HG03159 (cell line): ENCODE data around the gene NFIA.

Source experiments
- ATAC-seq: cut with Tn5 transposase; IDR thresholded peaks from one replicate; pipeline ENCODE4 v1.9.1; 2021; ENCODE audit warnings: mild to moderate bottlenecking, moderate library complexity; ENCODE audit not compliant: unreplicated experiment

The NFIA gene

DNA sequence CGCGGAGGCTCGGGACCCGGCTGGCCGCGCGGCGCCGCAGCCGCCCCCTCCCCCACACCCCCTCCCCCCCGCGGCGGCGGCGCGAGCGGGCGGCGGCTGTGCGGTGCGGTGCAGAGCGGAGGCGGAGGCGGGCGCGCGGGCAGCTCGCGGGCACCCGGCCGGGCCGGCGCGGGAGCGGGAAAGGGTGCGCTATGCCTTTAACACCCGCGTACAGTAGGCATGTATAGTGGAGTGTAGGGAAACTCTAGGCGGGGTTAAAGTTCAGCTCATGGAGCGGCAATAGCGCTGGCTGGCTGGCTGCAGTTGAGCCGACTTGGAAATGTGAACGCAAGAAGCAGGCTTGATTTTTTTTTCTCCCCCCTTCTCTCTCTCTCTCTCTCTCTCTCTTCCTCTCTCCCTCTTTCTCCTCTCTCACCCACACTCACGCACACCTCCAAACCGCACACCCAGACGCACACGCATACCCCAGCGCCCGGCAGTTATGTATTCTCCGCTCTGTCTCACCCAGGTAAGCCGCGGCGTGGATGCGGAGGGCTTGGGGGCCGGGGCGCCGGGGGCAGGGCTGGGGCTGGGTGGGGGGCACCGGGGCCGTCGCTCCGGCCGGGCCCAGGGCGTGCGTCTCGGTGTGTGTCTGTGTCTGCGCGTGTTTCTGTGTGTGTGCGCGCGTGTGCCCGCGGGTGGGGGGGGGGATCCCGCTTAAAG lies at the start of gene NFIA:
Gene NFIA (plus strand): TSS at position 251 of the 702 bp plus-strand sequence.
- ATAC-seq, result no peak

GRCh38 chr1:61035880-61036279 lies 46.5 kb upstream of the NFIA start:
- ATAC-seq, result no peak

DNA sequence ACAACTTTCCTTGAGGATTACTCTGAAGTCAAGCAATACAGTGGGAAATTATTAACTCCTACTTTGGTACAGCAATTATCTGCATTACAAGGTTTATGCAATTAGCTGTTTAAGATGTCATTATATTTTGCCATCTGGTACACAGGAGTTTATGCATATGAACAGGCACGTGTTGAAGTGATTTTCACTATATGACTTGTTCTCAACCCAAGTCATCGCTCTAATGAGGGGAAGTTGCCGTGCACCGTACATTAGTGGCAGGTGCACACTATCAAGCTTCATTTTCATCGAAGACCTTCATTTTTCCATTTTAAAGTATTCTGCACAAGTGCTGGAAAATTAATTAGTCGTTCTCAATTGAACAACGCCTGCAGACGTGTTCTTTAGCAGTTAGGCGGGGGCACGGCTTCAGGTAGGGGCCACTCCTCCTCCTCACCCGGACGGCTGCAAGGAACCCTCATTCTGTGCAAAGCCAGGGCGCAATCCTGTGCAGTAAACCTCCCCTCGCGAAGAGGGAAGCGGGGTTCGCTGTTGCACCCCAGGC lies 39.8 kb upstream of the NFIA start:
- ATAC-seq, result no peak

GRCh38 chr1:61043010-61043820 lies 39.1 kb upstream of the NFIA start:
- ATAC-seq, result peak; percentile 70

- no peak for ATAC-seq
Measured at GRCh38 chr1:61046434-61046833, 35.9 kb upstream of the NFIA start.

DNA sequence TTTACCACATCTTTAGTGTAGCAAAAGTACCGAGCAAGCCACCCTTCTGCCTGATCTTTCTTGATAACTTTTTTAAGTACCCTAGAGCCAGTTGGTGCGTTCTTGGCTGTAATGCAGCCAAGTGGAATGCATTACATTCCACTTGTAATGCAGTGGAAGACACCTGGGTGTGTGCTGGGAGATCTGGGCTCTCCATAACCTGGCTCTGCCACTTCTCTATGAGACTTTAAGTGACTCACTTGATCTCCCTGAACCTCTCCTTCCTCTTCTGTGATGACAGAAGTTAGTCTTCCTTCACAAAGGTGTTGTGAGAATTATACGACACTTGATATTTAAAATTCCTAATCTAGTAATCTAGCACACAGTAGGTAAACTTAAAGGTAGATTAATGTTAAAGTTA lies 35.3 kb upstream of the NFIA start:
- ATAC-seq, result no peak

- peak; percentile 78 for ATAC-seq
Measured at GRCh38 chr1:61049850-61050540, 32.4 kb upstream of the NFIA start.

DNA sequence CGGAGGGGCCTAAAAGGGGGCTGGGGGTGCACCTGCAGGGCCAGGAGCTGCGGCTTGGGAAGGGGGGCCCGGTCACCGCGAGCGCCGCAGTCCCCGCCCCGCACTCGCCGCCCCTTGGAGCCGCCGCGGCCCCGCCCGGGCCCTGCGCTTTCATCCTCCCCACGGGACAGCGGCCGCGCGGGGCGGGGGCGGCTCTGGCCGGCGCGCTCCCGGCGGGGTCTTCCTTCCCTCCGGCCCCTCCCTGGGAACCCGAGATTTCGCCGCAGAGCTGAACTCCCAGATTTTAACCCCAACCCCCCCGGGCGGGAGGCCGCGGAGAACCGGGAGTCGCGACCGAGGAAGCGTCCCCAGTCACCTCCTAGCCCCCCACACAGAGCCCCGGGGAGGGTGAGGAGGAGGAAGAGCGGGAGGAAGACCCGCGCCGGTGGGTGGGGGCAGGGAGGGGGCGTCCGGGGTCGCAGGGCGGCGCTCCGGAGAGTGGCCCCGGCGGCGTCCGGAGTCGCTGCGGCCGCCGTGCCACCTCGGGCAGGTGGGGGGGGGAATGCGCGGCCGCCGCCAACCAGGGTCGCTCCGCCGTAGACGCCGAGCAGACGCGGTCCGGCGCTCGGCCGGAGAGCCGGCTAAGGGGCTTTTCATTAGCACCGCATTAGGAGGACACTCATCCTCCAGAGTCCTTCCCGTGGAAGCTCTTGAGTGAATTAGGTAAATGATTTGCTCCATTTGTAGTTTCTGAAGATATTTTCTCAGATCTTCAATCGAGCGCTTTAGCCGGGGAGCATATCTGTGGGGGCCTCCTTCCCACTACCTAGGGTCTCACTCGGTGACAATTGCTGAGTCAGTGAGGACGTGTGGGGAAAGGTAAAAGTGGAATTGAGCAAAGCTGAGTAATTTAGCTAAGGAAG lies 31.6 kb upstream of the NFIA start:
- ATAC-seq, result peak; percentile 4

- no peak for ATAC-seq
Measured at GRCh38 chr1:61051443-61051718, 31.0 kb upstream of the NFIA start.

- no peak for ATAC-seq
Measured at GRCh38 chr1:61051719-61052394, 30.5 kb upstream of the NFIA start.

DNA sequence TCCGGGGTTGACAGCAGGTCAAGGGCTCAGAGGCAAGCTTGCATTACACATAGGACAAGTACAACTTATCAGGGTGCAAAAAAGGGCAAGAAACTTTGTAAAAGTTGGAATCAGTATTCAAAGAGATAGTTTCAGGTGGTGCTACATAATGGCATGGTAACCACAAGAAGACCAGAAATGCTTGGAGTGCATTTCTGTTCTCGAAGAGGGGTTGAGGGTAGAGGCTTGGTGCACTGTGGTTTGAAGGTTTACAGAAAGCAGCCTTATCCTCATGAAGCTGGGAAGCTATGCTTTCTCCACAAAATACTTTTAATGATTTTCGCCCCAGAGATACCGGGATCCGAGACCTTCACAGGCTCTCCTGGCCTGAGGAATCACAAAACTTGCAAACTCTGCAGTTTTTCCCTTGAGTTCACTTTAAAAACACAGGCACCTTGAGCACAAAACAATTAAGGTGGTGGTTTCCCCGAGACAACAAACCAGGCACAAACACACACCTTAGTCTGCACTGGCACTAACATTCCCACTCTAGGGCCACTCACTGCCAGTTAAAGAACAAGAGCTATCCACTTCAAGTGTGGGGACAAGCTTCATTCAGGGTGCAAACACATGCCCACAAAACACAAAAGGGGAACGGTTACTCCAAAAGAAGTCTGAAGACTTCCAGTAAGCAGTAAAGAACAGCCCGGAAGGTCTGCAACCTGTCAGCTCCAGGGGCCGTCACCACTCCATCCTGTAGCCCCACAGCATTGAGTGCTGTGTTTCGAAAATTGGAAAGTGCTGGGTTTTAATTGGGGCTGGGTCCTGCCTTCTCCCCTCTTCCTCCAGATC lies 29.8 kb upstream of the NFIA start:
- no peak for ATAC-seq

GRCh38 chr1:61053226-61053711 lies 29.1 kb upstream of the NFIA start:
- no peak for ATAC-seq

- no peak for ATAC-seq
Measured at GRCh38 chr1:61053712-61054600, 28.4 kb upstream of the NFIA start.

DNA sequence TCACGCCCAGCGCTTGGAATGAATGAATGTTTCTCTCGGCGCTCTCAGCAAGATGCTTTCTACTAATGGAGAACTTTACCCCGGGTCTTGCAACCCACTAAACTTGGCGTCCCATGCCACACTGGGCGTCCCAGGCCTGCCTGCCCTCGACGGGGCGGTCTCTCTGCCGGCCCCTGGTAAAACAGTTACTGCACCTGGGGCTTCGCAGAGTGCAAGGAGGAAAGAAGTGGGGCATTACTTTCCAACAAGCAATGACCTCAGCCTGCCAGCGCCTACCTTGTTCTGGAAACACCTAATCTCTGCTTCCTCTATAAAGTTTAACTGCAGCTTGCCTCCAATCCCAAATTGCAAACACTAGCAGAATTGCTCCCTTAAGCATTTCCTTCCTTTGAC lies 27.8 kb upstream of the NFIA start:
- ATAC-seq, result no peak

GRCh38 chr1:61055110-61055614 lies 27.2 kb upstream of the NFIA start:
- ATAC-seq, result no peak

DNA sequence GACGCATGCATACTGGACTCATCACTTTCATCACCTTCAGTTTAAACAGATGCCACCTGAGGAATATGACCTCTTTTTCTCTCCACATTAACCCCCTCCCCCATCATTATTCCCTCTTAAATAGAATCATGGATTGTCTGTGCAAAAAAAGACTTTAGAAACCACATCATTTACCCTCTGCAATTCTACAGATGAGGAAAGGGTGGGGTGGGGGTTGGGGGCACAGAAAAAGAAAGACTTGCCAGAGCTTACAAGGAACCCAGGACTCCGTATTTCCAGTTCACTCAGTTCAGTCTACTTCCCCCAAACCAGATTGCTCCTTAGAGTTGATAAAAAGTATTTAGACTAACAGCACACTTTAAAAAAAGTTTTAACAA lies 26.2 kb upstream of the NFIA start:
- no peak for ATAC-seq

GRCh38 chr1:61056573-61057439 lies 25.6 kb upstream of the NFIA start:
- ATAC-seq, result no peak
